HepG2 (cell line): ENCODE data around the gene FER1L5. TPM values are rescaled to one million over a fixed set of nuclear protein-coding genes. Genes with fewer than 3 reads are reported as not detected.
A peak's percentile ranks its signal among the peaks of the same experiment; 100 is the strongest.

ENCODE experiments used
- ATAD3A ChIP-seq: sonication (generic); formaldehyde crosslinking; IDR thresholded peaks from 2 replicates; pipeline ENCODE4 v1.4.0; 2020; ENCODE audit warnings: missing genetic modification reagents
- ATF7-NPFF ChIP-seq: sonication (generic); formaldehyde crosslinking; IDR thresholded peaks from 2 replicates; pipeline ENCODE4 v1.8.1; 2023; ENCODE audit warnings: mild to moderate bottlenecking, low read depth, missing genetic modification reagents, moderate library complexity
- CHCHD3 ChIP-seq: sonication (generic); formaldehyde crosslinking; IDR thresholded peaks from 2 replicates; pipeline ENCODE4 v1.8.0; 2022; ENCODE audit warnings: mild to moderate bottlenecking, missing genetic modification reagents, moderate library complexity
- ETV6 ChIP-seq: sonication (generic); formaldehyde crosslinking; conservative IDR thresholded peaks from 2 replicates; pipeline ENCODE4 v1.4.0; 2020; ENCODE audit warnings: missing genetic modification reagents
- KDM5A ChIP-seq: fragments of 200-600 bp; sonication (generic); IDR thresholded peaks from 2 replicates; pipeline ENCODE4 v1.7.0; 2018; ENCODE audit warnings: antibody characterized with exemption, mild to moderate bottlenecking, low read length, borderline replicate concordance
- LCORL ChIP-seq, 2 experiments: fragments of 450-650 bp in 1 of 2; sonication (generic) in 1 of 2; formaldehyde crosslinking in 1 of 2; IDR thresholded peaks; 2 replicates each; pipeline versions ENCODE4 v1.5.0 to v1.6.1; 2017 to 2020; ENCODE audit warnings: antibody characterized with exemption in 1 of 2, missing genetic modification reagents in 1 of 2
- RAD21 ChIP-seq: fragments of 450-650 bp; formaldehyde crosslinking; IDR thresholded peaks from 2 replicates; pipeline ENCODE4 v1.5.0; 2020; ENCODE audit warnings: mild to moderate bottlenecking
- U2AF1 ChIP-seq: fragments of 200-400 bp; formaldehyde crosslinking; optimal IDR thresholded peaks from 2 replicates; pipeline ENCODE3; 2017; ENCODE audit warnings: mild to moderate bottlenecking, low read depth, low read length
- ZBTB21 ChIP-seq: sonication (generic); formaldehyde crosslinking; IDR thresholded peaks from 2 replicates; pipeline ENCODE4 v1.4.0; 2020; ENCODE audit warnings: missing genetic modification reagents
- ZNF256 ChIP-seq: sonication (generic); formaldehyde crosslinking; conservative IDR thresholded peaks from 2 replicates; pipeline ENCODE4 v1.4.0; 2020; ENCODE audit warnings: missing genetic modification reagents
- ZNF260 ChIP-seq: sonication (generic); formaldehyde crosslinking; IDR thresholded peaks from 2 replicates; pipeline ENCODE4 v1.4.0; 2020; ENCODE audit warnings: missing genetic modification reagents, low read depth, mild to moderate bottlenecking, borderline replicate concordance
- ZNF83 ChIP-seq: sonication (generic); formaldehyde crosslinking; IDR thresholded peaks from 2 replicates; pipeline ENCODE4 v1.4.0; 2020; ENCODE audit warnings: missing genetic modification reagents, mild to moderate bottlenecking, borderline replicate concordance
- polyA plus RNA-seq, 8 experiments: library from polyadenylated mRNA; depleted of rRNA in 3 of 8; stranded (reverse) in 7 of 8; unstranded in 1 of 8; fragments of >200 nt; fragmentation: Illumina TruSeq in 4 of 8; extraction: Trizol in 4 of 8; gene quantifications; 2 replicates each; pipeline versions ENCODE4 v1.2.1 to v1.2.3, GENCODE V29; 2011 to 2016; ENCODE audit warnings: low read depth in 4 of 8, missing spikeins in 1 of 8, mixed read lengths in 1 of 8; ENCODE audit not compliant: insufficient read depth in 1 of 8
- total RNA-seq, 5 experiments: library from RNA; depleted of rRNA; stranded (reverse); fragments of >200 nt; fragmentation: Illumina TruSeq; extraction: Trizol; gene quantifications; 2 replicates each; pipeline ENCODE4 v1.2.3, GENCODE V29; 2016; ENCODE audit warnings: low read depth in 1 of 5
- TF ChIP-seq, protein P1 (sequence below): sonication (generic); formaldehyde crosslinking; IDR thresholded peaks from 2 replicates; pipeline ENCODE4 v1.5.0; 2020; ENCODE audit warnings: mild to moderate bottlenecking, missing genetic modification reagents, borderline replicate concordance
- TF ChIP-seq, protein P2 (sequence below): sonication (generic); formaldehyde crosslinking; IDR thresholded peaks from 2 replicates; pipeline ENCODE4 v1.4.0; 2020; ENCODE audit warnings: missing genetic modification reagents
- TF ChIP-seq, protein P3 (sequence below): IDR thresholded peaks from 2 replicates; pipeline ENCODE4 v1.6.1; 2016; ENCODE audit warnings: missing compliant biosample characterization, missing genetic modification reagents, borderline replicate concordance
- TF ChIP-seq, protein P4 (sequence below): sonication (generic); formaldehyde crosslinking; IDR thresholded peaks from 2 replicates; pipeline ENCODE4 v1.4.0; 2020; ENCODE audit warnings: missing genetic modification reagents; ENCODE audit errors: not compliant biosample characterization
- TF ChIP-seq, protein P5 (sequence below): sonication (generic); formaldehyde crosslinking; IDR thresholded peaks from 2 replicates; pipeline ENCODE4 v1.4.0; 2020; ENCODE audit warnings: missing genetic modification reagents

The FER1L5 gene
- total and polyA plus RNA-seq, 2 of the 13 experiments (the other 11 are each of a cell fraction or from before 2014, with no cell fraction given), result 0.02 to 0.08 TPM

DNA sequence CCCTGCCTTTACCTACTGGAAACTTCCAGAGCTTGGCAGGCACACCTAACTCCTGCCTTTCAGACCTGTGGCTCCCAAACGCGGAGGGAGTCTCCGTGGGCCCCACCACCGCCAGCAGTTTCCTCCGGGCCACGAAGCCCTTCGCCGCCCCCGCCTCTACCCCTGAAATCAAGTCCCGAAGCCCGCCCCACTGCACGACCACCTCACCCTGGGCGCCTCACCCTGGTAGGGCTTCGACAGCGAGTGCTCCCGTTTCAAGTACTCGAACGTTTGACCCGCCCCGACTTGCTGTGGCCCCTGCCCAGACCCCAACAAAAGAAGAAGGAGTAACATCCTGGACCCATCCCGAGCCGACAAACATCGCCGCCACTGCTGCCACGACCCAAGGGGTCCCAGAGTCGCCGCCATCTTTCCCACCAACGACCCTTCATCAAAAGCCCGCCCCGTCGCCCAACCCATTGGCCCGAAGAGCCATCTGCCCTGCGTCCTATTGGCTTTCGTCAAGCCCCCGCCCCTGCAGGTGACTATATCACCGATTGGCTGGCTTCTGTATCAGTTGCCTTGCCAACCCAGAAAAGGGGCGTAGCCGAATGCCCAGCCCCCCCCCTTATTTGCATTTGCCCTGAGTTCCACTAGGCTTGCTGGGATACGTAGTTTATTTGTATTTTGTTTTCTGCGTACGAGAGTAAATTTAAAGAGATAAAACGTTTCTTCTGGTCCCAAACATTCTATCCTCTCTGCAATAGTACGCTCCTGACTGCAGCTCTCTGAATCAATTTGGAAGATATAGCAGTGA lies 97.3 kb downstream of the FER1L5 start, which contains the start of gene LMAN2L (continued):
- TF ChIP-seq LCORL (IDR thresholded peaks at IDR 0.05), result no peak
- no peak for TF ChIP-seq LCORL (CRISPR knock-in tag; IDR thresholded peaks at IDR 0.05)
- no peak for TF ChIP-seq ZNF256 (CRISPR knock-in tag)
- TF ChIP-seq, protein P1, sequence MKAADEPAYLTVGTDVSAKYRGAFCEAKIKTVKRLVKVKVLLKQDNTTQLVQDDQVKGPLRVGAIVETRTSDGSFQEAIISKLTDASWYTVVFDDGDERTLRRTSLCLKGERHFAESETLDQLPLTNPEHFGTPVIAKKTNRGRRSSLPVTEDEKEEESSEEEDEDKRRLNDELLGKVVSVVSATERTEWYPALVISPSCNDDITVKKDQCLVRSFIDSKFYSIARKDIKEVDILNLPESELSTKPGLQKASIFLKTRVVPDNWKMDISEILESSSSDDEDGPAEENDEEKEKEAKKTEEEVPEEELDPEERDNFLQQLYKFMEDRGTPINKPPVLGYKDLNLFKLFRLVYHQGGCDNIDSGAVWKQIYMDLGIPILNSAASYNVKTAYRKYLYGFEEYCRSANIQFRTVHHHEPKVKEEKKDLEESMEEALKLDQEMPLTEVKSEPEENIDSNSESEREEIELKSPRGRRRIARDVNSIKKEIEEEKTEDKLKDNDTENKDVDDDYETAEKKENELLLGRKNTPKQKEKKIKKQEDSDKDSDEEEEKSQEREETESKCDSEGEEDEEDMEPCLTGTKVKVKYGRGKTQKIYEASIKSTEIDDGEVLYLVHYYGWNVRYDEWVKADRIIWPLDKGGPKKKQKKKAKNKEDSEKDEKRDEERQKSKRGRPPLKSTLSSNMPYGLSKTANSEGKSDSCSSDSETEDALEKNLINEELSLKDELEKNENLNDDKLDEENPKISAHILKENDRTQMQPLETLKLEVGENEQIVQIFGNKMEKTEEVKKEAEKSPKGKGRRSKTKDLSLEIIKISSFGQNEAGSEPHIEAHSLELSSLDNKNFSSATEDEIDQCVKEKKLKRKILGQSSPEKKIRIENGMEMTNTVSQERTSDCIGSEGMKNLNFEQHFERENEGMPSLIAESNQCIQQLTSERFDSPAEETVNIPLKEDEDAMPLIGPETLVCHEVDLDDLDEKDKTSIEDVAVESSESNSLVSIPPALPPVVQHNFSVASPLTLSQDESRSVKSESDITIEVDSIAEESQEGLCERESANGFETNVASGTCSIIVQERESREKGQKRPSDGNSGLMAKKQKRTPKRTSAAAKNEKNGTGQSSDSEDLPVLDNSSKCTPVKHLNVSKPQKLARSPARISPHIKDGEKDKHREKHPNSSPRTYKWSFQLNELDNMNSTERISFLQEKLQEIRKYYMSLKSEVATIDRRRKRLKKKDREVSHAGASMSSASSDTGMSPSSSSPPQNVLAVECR, result peak; percentile 88
- TF ChIP-seq, protein P2, sequence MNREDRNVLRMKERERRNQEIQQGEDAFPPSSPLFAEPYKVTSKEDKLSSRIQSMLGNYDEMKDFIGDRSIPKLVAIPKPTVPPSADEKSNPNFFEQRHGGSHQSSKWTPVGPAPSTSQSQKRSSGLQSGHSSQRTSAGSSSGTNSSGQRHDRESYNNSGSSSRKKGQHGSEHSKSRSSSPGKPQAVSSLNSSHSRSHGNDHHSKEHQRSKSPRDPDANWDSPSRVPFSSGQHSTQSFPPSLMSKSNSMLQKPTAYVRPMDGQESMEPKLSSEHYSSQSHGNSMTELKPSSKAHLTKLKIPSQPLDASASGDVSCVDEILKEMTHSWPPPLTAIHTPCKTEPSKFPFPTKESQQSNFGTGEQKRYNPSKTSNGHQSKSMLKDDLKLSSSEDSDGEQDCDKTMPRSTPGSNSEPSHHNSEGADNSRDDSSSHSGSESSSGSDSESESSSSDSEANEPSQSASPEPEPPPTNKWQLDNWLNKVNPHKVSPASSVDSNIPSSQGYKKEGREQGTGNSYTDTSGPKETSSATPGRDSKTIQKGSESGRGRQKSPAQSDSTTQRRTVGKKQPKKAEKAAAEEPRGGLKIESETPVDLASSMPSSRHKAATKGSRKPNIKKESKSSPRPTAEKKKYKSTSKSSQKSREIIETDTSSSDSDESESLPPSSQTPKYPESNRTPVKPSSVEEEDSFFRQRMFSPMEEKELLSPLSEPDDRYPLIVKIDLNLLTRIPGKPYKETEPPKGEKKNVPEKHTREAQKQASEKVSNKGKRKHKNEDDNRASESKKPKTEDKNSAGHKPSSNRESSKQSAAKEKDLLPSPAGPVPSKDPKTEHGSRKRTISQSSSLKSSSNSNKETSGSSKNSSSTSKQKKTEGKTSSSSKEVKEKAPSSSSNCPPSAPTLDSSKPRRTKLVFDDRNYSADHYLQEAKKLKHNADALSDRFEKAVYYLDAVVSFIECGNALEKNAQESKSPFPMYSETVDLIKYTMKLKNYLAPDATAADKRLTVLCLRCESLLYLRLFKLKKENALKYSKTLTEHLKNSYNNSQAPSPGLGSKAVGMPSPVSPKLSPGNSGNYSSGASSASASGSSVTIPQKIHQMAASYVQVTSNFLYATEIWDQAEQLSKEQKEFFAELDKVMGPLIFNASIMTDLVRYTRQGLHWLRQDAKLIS (CRISPR knock-in tag), result no peak
- TF ChIP-seq, protein P3, sequence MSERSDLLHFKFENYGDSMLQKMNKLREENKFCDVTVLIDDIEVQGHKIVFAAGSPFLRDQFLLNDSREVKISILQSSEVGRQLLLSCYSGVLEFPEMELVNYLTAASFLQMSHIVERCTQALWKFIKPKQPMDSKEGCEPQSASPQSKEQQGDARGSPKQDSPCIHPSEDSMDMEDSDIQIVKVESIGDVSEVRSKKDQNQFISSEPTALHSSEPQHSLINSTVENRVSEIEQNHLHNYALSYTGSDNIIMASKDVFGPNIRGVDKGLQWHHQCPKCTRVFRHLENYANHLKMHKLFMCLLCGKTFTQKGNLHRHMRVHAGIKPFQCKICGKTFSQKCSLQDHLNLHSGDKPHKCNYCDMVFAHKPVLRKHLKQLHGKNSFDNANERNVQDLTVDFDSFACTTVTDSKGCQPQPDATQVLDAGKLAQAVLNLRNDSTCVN, result no peak
- TF ChIP-seq, protein P4, sequence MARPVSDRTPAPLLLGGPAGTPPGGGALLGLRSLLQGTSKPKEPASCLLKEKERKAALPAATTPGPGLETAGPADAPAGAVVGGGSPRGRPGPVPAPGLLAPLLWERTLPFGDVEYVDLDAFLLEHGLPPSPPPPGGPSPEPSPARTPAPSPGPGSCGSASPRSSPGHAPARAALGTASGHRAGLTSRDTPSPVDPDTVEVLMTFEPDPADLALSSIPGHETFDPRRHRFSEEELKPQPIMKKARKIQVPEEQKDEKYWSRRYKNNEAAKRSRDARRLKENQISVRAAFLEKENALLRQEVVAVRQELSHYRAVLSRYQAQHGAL (CRISPR knock-in tag), result no peak
- TF ChIP-seq U2AF1, result no peak
- 0 out of 2 replicates have a peak, but pooled peaks have one; percentile 72 for TF ChIP-seq ZNF83 (CRISPR knock-in tag)
- TF ChIP-seq, protein P5, sequence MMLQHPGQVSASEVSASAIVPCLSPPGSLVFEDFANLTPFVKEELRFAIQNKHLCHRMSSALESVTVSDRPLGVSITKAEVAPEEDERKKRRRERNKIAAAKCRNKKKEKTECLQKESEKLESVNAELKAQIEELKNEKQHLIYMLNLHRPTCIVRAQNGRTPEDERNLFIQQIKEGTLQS (CRISPR knock-in tag), result no peak
- TF ChIP-seq ZBTB21, result no peak
- TF ChIP-seq ATF7-NPFF, result peak; percentile 58
- TF ChIP-seq RAD21, result no peak
- 0 out of 2 replicates have a peak, but pooled peaks have one; percentile 80 for TF ChIP-seq ZNF260 (CRISPR knock-in tag)
- TF ChIP-seq KDM5A, result peak; percentile 89
- no peak for TF ChIP-seq ETV6
- no peak for TF ChIP-seq CHCHD3
- TF ChIP-seq ATAD3A, result no peak
